Esophagus (tissue), 2 donors: ENCODE results near the gene BPIFB3. TPM values are rescaled to one million over a fixed set of nuclear protein-coding genes. Genes with fewer than 3 reads are reported as not detected.

Experiments used
- H3K27ac ChIP-seq, 2 donors: one replicate each; pipeline ENCODE4 v1.5.1; 2013; ENCODE audit warnings: low read depth in 2 of 2, mild to moderate bottlenecking in 2 of 2, inconsistent platforms in 1 of 2, low read length in 1 of 2, moderate library complexity in 1 of 2
- H3K27me3 ChIP-seq, 2 donors: one replicate each; pipeline ENCODE4 v1.6.1; 2013; ENCODE audit warnings: low read length in 2 of 2, control low read depth in 1 of 2, mild to moderate bottlenecking in 1 of 2; ENCODE audit not compliant: insufficient read depth in 2 of 2, control insufficient read depth in 1 of 2
- H3K36me3 ChIP-seq, 2 donors: one replicate each; pipeline ENCODE4 v1.6.1; 2013; ENCODE audit warnings: low read length in 1 of 2; ENCODE audit not compliant: control insufficient read depth in 2 of 2, insufficient read depth in 2 of 2
- H3K4me1 ChIP-seq, 2 donors: one replicate each; pipeline ENCODE4 v1.6.1; 2013; ENCODE audit warnings: low read length in 1 of 2; ENCODE audit not compliant: control insufficient read depth in 2 of 2, insufficient read depth in 2 of 2
- H3K4me3 ChIP-seq, 2 donors: one replicate each; pipeline ENCODE4 v1.5.1; 2013; ENCODE audit warnings: low read length in 2 of 2, mild to moderate bottlenecking in 2 of 2, low read depth in 1 of 2, moderate library complexity in 1 of 2
- H3K9me3 ChIP-seq, 2 donors: one replicate each; pipeline ENCODE4 v1.6.1; 2013; ENCODE audit warnings: mild to moderate bottlenecking in 2 of 2, low read depth in 1 of 2, low read length in 1 of 2, moderate library complexity in 1 of 2; ENCODE audit not compliant: control insufficient read depth in 2 of 2, insufficient read depth in 1 of 2
- WGBS, 2 donors: extraction: QIAGEN DNeasy Blood & Tissue Kit; methylation state at CpG; one replicate each; pipeline ENCODE4 v1.1.7; 2013; 5-methylcytosine and 5-hydroxymethylcytosine counted together
- polyA plus RNA-seq, 2 donors: library from polyadenylated mRNA; stranded (reverse); fragments of 200-250 nt; gene quantifications; one replicate each; pipeline ENCODE4 v1.2.3, GENCODE V29; 2013
- donor health status: healthy with polysubstance abuse.
- donor health status: Bipolar disorder and iron deficiency.

BPIFB3 gene, protein sequence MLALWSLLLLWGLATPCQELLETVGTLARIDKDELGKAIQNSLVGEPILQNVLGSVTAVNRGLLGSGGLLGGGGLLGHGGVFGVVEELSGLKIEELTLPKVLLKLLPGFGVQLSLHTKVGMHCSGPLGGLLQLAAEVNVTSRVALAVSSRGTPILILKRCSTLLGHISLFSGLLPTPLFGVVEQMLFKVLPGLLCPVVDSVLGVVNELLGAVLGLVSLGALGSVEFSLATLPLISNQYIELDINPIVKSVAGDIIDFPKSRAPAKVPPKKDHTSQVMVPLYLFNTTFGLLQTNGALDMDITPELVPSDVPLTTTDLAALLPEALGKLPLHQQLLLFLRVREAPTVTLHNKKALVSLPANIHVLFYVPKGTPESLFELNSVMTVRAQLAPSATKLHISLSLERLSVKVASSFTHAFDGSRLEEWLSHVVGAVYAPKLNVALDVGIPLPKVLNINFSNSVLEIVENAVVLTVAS
- not detected for polyA plus RNA-seq

DNA sequence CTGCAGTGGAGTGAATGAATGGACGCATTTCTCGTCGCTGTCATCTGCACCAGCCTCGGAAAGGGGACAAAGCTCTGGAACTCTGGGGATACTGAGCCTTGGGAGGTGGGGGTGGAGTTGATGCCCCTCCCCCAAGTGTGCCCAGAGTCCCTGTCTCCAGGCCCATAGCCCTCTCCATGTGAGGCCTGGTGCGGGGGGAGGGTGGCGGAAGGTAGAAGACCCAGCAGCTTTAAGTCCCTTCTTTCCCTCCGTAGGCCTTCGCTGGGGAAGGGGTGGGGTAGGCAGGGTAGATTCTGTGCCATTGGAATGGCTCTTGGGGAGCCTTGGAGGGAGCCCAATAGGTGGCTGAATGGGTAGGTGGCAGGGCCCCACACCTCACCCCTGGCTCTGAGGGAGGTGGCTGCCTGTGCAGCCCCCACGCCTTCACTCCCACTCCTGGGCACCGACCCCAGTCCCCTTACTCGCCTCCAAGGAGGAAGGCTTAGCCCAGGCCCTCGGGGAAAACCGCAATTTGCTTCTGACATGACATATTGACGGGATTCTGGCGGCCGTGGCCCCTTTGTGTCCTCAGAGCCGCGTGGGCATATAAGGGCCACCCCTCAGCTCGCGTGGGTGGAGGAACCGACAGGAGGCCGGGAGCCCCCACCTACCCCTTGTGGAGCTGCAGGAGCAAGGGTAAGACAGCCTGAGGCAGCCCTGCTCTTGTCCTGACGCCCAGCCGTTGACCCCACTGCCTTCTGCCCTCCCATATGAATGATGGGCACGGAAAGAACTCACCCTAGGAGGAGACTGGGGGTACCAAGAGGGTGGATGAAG is at the start of gene BPIFB3:
TSS of gene BPIFB3 (plus strand) at position 613 of the 816 bp plus-strand sequence. CDS start 1,533 bp downstream, outside the sequence.
- no peaks in the 10 kb centered on the region for H3K4me1 ChIP-seq
- 77 to 81% methylated on average over 25 of the region's 25 CpGs for WGBS, 2 donors
- no peaks in the 10 kb centered on the region for H3K9me3 ChIP-seq
- no peaks in the 10 kb centered on the region for H3K36me3 ChIP-seq
- no peak within 1 kb of the TSS for H3K4me3 ChIP-seq
- H3K27ac ChIP-seq = no peak within 1 kb of the TSS
- H3K27me3 ChIP-seq = no peaks in the 10 kb centered on the region

- no peaks in the 10 kb centered on the region for H3K27me3 ChIP-seq
- no peak within 1 kb of the TSS for H3K4me3 ChIP-seq
- H3K27ac ChIP-seq = no peak within 1 kb of the TSS
- H3K4me1 ChIP-seq = no peaks in the 10 kb centered on the region
- 74 to 77% methylated on average over 6 of the region's 6 CpGs for WGBS, 2 donors
- no peaks in the 10 kb centered on the region for H3K36me3 ChIP-seq
- peaks cover 0 to 3% of the 10 kb centered on the region in 2 donors for H3K9me3 ChIP-seq
Measured at GRCh38 chr20:33004141-33004751, 49.5 kb upstream of the BPIFB3 start, which contains the start of gene SUN5. Gene SUN5 (minus strand): TSS chr20:33004433. CDS start chr20:33004340, 93 bp downstream.

DNA sequence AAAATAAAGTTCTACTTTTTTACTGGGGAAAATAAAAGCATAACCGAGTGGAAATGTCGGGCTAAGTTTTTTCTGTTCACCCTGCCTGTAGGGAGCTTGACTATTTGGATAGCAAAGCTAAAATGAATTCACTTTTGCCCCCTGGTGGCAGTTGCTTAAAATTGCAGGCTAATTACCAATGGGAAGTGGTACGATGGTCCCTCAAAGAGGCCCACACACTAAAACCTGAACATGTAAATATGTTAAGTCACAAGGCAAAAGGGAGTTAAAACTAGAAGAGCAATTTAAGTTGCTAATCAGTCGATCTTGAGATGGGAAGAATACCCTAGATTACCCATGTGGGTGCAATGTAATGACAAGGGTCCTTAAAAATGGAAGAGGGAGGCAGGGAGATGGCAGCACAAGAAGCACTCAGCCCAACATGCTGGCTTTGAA is 48.6 kb upstream of the BPIFB3 start:
- Histone ChIP-seq H3K4me1 (no peaks in the 10 kb centered on the region), H3K27me3 (no peaks in the 10 kb centered on the region), H3K27ac (no peak overlapping the region), H3K36me3 (no peaks in the 10 kb centered on the region), H3K9me3 (peaks cover 0 to 3% of the 10 kb centered on the region in 2 donors), H3K4me3 (no peak overlapping the region)
- 55% methylated on average over 4 of the region's 4 CpGs for WGBS, 2 donors

DNA sequence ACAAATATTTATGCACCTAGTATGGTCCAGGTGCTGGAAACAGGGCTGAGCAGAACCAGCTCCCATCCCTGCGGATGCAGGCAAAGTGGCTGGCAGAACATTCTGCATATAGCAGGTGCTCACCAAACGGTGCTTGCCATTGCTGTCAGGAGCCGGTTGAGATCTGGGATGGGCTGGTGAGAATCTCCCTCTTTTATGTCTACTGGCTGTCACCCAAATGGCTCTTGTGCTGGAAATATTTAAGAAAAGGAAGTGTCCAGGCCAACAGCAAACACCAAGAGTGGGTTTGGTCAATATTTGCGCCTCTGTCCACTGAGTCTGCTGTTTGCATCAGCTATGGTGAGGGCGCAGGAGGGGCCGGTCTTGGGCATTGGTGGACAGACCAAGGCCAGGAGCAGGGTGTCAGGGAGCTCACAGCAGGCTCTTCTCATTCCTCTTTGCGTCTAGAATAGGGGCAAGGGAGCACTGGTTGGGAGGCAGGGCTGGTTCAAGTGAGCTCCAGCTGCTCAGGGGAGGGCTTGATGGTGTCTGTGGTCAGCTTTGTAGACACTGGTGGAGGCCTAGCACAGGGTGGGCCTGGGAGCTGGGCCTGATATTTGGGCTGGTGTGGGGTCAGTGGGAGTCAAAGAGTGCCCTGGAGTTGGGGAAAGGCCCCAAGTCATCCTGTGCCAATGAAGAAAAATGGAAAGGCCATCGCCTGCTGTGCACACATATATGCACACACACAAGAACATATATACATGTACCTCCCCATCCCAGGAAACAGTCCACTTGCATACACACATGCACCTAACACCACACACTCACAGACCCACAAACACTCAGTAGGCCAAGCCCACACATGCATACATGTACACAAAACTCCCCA is 47.6 kb upstream of the BPIFB3 start:
- no peak overlapping the region for H3K4me3 ChIP-seq
- H3K36me3 ChIP-seq = no peaks in the 10 kb centered on the region
- H3K4me1 ChIP-seq = no peaks in the 10 kb centered on the region
- H3K27me3 ChIP-seq = no peaks in the 10 kb centered on the region
- H3K9me3 ChIP-seq = peaks cover 0 to 3% of the 10 kb centered on the region in 2 donors
- H3K27ac ChIP-seq = no peak overlapping the region
- 74 to 78% methylated on average over 8 of the region's 8 CpGs for WGBS, 2 donors

- 83% methylated on average over 8 of the region's 8 CpGs for WGBS, 2 donors
- no peak overlapping the region for H3K4me3 ChIP-seq
- no peak overlapping the region for H3K27ac ChIP-seq
- no peaks in the 10 kb centered on the region for H3K4me1 ChIP-seq
- no peaks in the 10 kb centered on the region for H3K36me3 ChIP-seq
- H3K27me3 ChIP-seq = no peaks in the 10 kb centered on the region
- peaks cover 0 to 3% of the 10 kb centered on the region in 2 donors for H3K9me3 ChIP-seq
Measured at GRCh38 chr20:33006776-33007375, 46.8 kb upstream of the BPIFB3 start.

DNA sequence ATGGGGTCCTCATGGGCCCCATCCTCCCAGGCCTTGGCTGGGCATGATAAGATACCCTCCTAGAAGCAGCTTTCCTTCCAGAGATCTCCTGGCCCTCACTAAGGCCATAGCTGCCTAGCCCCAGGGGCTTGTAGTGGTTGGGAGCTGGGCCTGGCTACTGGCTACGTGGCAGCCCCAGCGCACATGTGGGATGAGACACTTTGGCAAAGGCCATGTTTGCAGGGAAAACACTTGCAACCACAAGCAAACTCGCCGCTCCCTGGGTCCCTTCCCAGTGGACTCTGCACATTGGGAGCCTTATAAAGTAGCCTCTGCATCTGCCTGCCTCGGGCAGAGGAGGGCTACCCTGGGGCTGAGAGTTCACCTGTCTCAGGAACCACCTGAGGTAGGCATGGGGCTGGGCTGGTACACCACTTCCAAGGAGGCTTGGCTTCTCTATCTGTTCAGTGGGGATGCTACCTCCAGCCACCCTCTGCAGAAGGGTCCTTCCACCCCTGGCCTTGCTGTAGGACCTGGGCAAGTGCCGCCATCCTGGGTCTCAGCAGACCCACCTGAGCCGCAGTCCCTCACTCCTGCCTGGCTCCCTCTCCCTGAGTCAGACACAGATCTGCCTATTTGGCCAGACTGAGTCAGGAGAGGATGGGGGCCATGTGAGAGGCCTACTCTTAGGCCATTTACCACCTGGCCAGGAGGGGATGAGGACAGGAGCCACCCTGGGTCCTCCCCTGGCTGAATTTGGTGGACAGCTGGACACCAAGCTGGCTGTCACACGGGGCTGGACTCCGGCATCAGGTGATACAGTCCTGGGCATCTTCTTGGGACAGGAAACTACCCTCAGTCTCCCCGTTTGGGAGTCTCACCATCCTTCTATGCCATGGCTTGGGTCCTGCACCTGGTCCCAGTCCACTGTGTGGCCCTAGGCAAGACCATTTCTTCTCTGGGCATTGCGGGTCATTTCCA is 46.0 kb upstream of the BPIFB3 start, which contains the start of gene BPIFB2:
TSS of gene BPIFB2 (plus strand) at position 329 of the 960 bp plus-strand sequence. CDS start 871 bp downstream, outside the sequence.
- Histone ChIP-seq H3K4me1 (no peaks in the 10 kb centered on the region), H3K27me3 (no peaks in the 10 kb centered on the region), H3K27ac (no peak within 1 kb of the TSS), H3K9me3 (peaks cover 0 to 3% of the 10 kb centered on the region in 2 donors), H3K4me3 (no peak within 1 kb of the TSS), H3K36me3 (no peaks in the 10 kb centered on the region)
- 85% methylated on average over 11 of the region's 11 CpGs for WGBS, 2 donors

GRCh38 chr20:33008336-33009213 is 45.1 kb upstream of the BPIFB3 start:
- 80 to 87% methylated on average over 23 of the region's 23 CpGs for WGBS, 2 donors
- no peak overlapping the region for H3K4me3 ChIP-seq
- H3K36me3 ChIP-seq = no peaks in the 10 kb centered on the region
- H3K4me1 ChIP-seq = no peaks in the 10 kb centered on the region
- no peaks in the 10 kb centered on the region for H3K27me3 ChIP-seq
- H3K9me3 ChIP-seq = peaks cover 0 to 3% of the 10 kb centered on the region in 2 donors
- H3K27ac ChIP-seq = no peak overlapping the region
